ENCODE results near the gene UBR3.
"Not testable (repeated sequence)": the region's sequence is repeated elsewhere in the genome, so short reads cannot be mapped to it uniquely, and the experiment has no call there.

Gene UBR3

DNA sequence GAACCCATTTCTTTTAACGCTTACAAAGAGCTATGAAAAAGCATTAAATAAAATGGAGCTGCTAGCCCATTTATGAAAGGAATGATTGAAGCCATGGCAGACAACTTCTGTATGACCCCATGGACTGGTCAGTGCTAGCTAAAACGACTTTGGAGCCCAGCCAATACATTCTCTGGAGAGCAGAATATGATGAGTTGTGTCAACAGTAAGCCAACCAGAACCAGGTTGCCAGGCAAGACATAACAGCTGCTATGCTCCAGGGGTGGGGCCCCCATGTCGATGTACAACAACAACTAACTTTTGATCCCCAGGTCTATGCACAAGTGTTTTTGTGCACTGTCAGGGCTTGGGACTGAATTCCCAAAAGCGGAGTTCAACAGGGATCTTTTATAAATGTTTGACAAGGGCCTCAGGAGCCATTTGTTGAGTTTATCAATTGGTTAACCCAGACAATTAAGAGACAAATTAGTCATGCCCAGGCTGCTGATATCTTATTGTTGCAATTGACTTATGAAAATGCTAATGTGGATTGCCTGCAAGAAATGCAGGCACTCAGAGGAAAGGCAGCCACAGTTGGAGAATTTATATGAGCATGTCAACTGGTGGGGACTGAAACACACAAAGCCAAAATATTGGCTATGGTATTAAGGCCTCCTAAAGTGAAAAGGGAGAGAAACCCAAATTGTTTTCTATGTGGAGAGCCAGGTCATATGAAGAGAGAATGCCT is 286.1 kb downstream of the UBR3 start:
- Histone ChIP-seq H3K4me1 (ENCODE audit: insufficient read depth, insufficient read length) (no peaks in the 10 kb centered on the region), H3K9ac (ENCODE audit: insufficient read length, low read depth) (no peak overlapping the region), H3K36me3 (ENCODE audit: insufficient read depth, insufficient read length, low read length) (no peaks in the 10 kb centered on the region), H3K27me3 (ENCODE audit: insufficient read depth, insufficient read length) (no peaks in the 10 kb centered on the region), H3K4me3 (ENCODE audit: insufficient read length, low read depth) (no peak overlapping the region), H3K9me3 (ENCODE audit: insufficient read depth, low read length) (peaks cover 53% of the 10 kb centered on the region; the same call in 1 of the 2 replicates)
- TF ChIP-seq YY1 (IDR thresholded peaks at IDR 0.05; ENCODE audit: insufficient read depth, insufficient read length) (no peak), ZNF274 (IDR thresholded peaks at IDR 0.05; ENCODE audit: low read depth, low read length) (no peak), SUZ12 (IDR thresholded peaks at IDR 0.05; ENCODE audit: extremely low read depth, insufficient read depth, insufficient read length) (no peak)
- no peak for DNase-seq (ENCODE audit: low read depth, low spot score)

DNA sequence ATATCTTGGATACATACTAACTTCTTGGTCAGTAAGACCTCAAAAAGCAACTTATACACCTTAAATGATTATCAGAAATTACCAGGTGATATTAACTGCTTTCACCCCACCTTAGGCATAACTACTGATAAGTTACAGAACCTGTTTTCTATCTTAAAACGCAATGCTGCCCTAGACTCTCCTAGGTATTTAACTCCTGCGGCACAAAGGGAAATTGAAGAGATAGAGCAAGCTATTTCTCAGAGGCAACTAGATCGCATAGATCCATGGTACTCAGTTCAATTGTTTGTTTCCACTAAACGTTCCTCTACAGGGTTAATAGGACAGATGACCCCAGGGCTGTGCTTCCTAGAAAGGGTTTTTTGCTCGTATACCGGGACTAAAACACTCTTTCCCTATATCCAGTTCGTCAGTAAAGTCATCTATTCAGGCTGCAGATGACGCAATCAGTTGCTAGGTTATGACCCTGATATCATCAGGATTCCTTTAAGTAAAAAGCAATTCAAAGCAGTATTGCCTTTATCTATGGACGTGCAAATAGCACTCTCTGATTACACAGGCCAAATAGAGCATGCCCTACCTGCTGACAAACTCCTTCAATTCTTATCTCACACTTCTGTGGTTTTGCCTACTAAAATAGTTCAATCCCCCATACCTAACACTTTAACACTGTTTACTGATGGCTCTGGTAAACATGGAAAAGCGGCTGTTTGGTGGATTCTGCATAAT is 288.4 kb downstream of the UBR3 start:
- Histone ChIP-seq H3K9ac (ENCODE audit: insufficient read length, low read depth) (no peak overlapping the region), H3K4me1 (ENCODE audit: insufficient read depth, insufficient read length) (no peaks in the 10 kb centered on the region), H3K9me3 (ENCODE audit: insufficient read depth, low read length) (peaks cover 75% of the 10 kb centered on the region; the same call in 1 of the 2 replicates), H3K27me3 (ENCODE audit: insufficient read depth, insufficient read length) (no peaks in the 10 kb centered on the region), H3K36me3 (ENCODE audit: insufficient read depth, insufficient read length, low read length) (no peaks in the 10 kb centered on the region), H3K4me3 (ENCODE audit: insufficient read length, low read depth) (no peak overlapping the region)
- DNase-seq (ENCODE audit: low read depth, low spot score), result no peak
- TF ChIP-seq ZNF274 (IDR thresholded peaks at IDR 0.05; ENCODE audit: low read depth, low read length) (no peak), YY1 (IDR thresholded peaks at IDR 0.05; ENCODE audit: insufficient read depth, insufficient read length) (no peak), SUZ12 (IDR thresholded peaks at IDR 0.05; ENCODE audit: extremely low read depth, insufficient read depth, insufficient read length) (no peak)

DNA sequence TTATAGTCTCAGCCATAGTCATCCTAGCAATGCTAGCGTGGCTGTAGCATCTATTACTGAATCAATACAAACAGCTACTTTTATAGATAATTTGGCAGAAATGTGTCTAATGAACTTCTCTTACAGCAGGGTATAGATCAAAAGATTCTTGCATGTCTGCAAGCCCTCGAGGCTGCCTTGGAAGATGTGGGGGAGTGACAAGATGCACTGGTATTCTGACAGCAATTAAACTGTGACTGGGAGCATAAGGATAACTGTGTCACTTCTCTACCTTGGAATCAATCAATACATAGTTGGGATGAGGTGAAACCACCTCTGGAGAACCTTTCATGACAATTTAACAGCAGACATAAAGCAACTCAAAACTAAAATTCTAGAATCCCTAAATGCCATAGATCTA is 291.4 kb downstream of the UBR3 start:
- H3K27me3 ChIP-seq (ENCODE audit: insufficient read depth, insufficient read length), result no peaks in the 10 kb centered on the region
- H3K36me3 ChIP-seq (ENCODE audit: insufficient read depth, insufficient read length, low read length), result no peaks in the 10 kb centered on the region
- no peak overlapping the region for H3K9ac ChIP-seq (ENCODE audit: insufficient read length, low read depth)
- no peak for TF ChIP-seq ZNF274 (IDR thresholded peaks at IDR 0.05; ENCODE audit: low read depth, low read length)
- H3K4me1 ChIP-seq (ENCODE audit: insufficient read depth, insufficient read length), result no peaks in the 10 kb centered on the region
- H3K9me3 ChIP-seq (ENCODE audit: insufficient read depth, low read length), result peaks cover 59% of the 10 kb centered on the region; the same call in 1 of the 2 replicates
- DNase-seq (ENCODE audit: low read depth, low spot score), result no peak
- no peak overlapping the region for H3K4me3 ChIP-seq (ENCODE audit: insufficient read length, low read depth)

DNA sequence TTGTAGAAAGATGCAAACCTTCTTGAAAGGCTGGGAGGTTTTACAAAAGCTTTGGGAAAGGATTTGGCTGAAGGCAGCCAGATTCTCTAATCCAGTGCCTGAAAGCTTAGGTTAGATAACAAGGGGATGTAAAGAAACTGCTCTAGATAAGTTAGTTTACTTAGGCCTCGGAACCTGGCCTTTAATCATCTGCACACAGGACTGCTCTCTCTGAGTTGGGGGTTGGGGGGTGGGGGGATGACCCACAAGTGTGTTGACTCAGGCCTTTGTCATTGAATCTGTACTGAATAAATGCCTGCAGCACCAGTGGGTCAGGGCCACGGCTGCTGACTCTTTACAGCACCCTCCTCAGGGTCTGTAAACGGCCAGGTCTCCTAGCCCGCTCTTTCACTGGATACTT is 292.1 kb downstream of the UBR3 start:
- DNase-seq (ENCODE audit: low read depth, low spot score); H3K27me3 ChIP-seq (ENCODE audit: insufficient read depth, insufficient read length); H3K4me3 ChIP-seq (ENCODE audit: insufficient read length, low read depth); H3K4me1 ChIP-seq (ENCODE audit: insufficient read depth, insufficient read length); H3K9ac ChIP-seq (ENCODE audit: insufficient read length, low read depth); H3K36me3 ChIP-seq (ENCODE audit: insufficient read depth, insufficient read length, low read length): not testable (repeated sequence)
- peaks cover 64% of the 10 kb centered on the region; the same call in 1 of the 2 replicates for H3K9me3 ChIP-seq (ENCODE audit: insufficient read depth, low read length)

DNA sequence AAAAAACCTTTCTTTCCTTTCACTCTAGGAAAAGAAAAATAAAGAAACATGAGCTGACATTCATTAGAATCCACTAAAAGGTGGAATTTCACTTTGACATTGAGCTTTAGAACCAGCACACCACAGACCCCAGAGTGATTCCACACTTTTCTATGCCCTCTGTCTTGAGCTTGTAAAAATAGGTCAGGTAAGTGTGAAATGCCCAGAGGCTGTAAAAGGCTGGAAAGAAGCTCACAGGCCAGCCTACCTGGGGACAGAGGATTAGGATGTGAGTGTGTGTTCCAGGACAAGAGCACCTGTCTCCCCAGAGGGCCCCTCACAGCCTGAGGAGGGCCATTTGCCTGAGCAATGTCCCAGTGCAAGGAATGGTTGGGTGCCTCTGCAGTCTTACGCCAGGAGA is 294.4 kb downstream of the UBR3 start:
- no peak overlapping the region for H3K9ac ChIP-seq (ENCODE audit: insufficient read length, low read depth)
- H3K27me3 ChIP-seq (ENCODE audit: insufficient read depth, insufficient read length), result no peaks in the 10 kb centered on the region
- H3K9me3 ChIP-seq (ENCODE audit: insufficient read depth, low read length), result peaks cover 53% of the 10 kb centered on the region; the same call in 1 of the 2 replicates
- H3K4me3 ChIP-seq (ENCODE audit: insufficient read length, low read depth), result no peak overlapping the region
- no peak for DNase-seq (ENCODE audit: low read depth, low spot score)
- no peaks in the 10 kb centered on the region for H3K36me3 ChIP-seq (ENCODE audit: insufficient read depth, insufficient read length, low read length)
- H3K4me1 ChIP-seq (ENCODE audit: insufficient read depth, insufficient read length), result no peaks in the 10 kb centered on the region
- TF ChIP-seq YY1 (IDR thresholded peaks at IDR 0.05; ENCODE audit: insufficient read depth, insufficient read length) (no peak), ZNF274 (IDR thresholded peaks at IDR 0.05; ENCODE audit: low read depth, low read length) (no peak), SUZ12 (IDR thresholded peaks at IDR 0.05; ENCODE audit: extremely low read depth, insufficient read depth, insufficient read length) (no peak)

DNA sequence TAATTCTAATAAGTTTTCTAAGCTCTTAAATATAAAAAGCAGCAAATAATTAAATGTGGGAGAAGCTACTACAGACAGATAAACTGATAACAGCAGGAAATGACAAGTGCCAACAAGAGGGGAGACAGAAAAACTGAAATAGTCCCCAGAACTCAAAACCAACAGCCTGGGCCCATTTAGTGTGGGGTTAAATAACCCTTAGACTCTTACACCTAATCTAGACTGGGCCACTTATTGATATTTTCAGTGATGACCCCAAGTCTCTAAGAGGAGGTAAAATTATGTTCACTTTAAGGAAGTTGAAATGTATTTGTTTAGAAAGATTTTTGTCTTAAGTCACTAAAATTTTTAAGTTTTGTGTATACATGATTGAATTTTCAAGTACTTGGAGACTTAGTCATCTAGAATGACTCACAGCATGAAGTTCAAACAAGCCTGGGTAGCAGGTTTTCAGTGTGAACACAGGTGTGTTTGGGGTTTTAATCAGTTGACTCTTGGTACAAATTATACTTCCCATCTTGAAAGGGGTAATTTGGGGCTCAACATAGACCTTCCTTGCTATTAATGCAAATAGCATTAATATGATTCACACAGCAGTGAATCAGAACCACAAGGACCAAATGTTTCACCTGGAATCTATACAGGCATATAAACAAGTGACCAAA is 295.8 kb downstream of the UBR3 start:
- no peak for DNase-seq (ENCODE audit: low read depth, low spot score)
- no peaks in the 10 kb centered on the region for H3K4me1 ChIP-seq (ENCODE audit: insufficient read depth, insufficient read length)
- no peak overlapping the region for H3K4me3 ChIP-seq (ENCODE audit: insufficient read length, low read depth)
- no peak overlapping the region for H3K9ac ChIP-seq (ENCODE audit: insufficient read length, low read depth)
- no peaks in the 10 kb centered on the region for H3K27me3 ChIP-seq (ENCODE audit: insufficient read depth, insufficient read length)
- H3K36me3 ChIP-seq (ENCODE audit: insufficient read depth, insufficient read length, low read length), result no peaks in the 10 kb centered on the region
- H3K9me3 ChIP-seq (ENCODE audit: insufficient read depth, low read length), result peaks cover 53% of the 10 kb centered on the region; the same call in 1 of the 2 replicates
- no peak for TF ChIP-seq SUZ12 (IDR thresholded peaks at IDR 0.05; ENCODE audit: extremely low read depth, insufficient read depth, insufficient read length)

DNA sequence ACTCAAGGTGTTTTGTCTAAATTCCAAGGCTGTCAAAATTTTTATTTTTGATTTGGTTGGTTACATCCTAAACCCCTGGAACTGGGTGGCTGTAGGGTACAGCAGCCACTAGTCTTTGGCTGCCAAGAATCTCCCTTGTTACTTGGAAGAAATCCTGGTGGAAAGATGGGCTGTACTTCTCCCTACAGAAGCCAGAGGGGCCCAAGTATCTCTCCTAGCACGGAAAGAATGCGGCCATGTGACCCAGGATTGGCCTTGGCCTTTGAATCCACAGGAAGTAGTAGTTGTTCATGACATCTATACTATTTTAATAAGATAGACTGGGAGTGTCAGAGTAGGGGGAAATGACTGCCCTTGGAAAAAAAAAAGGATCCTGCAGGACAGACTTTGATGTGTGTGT is 296.3 kb downstream of the UBR3 start:
- H3K4me1 ChIP-seq (ENCODE audit: insufficient read depth, insufficient read length), result no peaks in the 10 kb centered on the region
- no peaks in the 10 kb centered on the region for H3K36me3 ChIP-seq (ENCODE audit: insufficient read depth, insufficient read length, low read length)
- no peaks in the 10 kb centered on the region for H3K27me3 ChIP-seq (ENCODE audit: insufficient read depth, insufficient read length)
- no peak overlapping the region for H3K9ac ChIP-seq (ENCODE audit: insufficient read length, low read depth)
- H3K4me3 ChIP-seq (ENCODE audit: insufficient read length, low read depth), result no peak overlapping the region
- H3K9me3 ChIP-seq (ENCODE audit: insufficient read depth, low read length), result peaks cover 50% of the 10 kb centered on the region; the same call in 1 of the 2 replicates
- peak; percentile 40 for DNase-seq (ENCODE audit: low read depth, low spot score)
- no peak for TF ChIP-seq ZNF274 (IDR thresholded peaks at IDR 0.05; ENCODE audit: low read depth, low read length)
- TF ChIP-seq YY1 (IDR thresholded peaks at IDR 0.05; ENCODE audit: insufficient read depth, insufficient read length), result no peak
- TF ChIP-seq SUZ12 (IDR thresholded peaks at IDR 0.05; ENCODE audit: extremely low read depth, insufficient read depth, insufficient read length), result no peak

DNA sequence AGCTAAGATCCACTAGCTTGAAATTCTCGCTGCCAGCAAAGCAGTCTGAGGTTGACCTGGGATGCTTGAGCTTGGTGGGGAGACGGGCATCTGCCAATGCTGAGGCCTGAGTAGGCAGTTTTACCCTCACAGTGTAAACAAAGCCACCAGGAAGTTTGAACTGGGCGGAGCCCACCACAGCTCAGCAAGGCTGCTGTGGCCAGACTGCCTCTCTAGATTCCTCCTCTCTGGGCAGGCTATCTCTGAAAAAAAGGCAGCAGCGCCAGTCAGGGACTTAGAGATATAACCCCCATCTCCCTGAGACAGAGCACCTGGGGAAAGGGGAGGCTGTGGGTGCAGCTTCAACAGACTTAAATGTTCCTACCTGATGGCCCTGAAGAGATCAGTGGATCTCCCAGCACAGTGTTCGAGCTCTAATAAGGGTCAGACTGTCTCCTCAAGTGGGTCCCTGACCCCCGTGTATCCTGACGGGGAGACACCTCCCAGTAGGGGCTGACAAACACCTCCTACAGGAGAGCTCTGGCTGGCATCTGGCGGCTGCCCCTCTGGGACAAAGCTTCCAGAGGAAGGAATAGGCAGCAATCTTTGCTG is 299.0 kb downstream of the UBR3 start:
- H3K36me3 ChIP-seq (ENCODE audit: insufficient read depth, insufficient read length, low read length); H3K9ac ChIP-seq (ENCODE audit: insufficient read length, low read depth); H3K27me3 ChIP-seq (ENCODE audit: insufficient read depth, insufficient read length); H3K4me1 ChIP-seq (ENCODE audit: insufficient read depth, insufficient read length); H3K4me3 ChIP-seq (ENCODE audit: insufficient read length, low read depth); DNase-seq (ENCODE audit: low read depth, low spot score): not testable (repeated sequence)
- peaks cover 24% of the 10 kb centered on the region; the same call in 1 of the 2 replicates for H3K9me3 ChIP-seq (ENCODE audit: insufficient read depth, low read length)

Measured in NT2/D1 (cell line).